ENCODE results near the gene TAGAP.

Gene TAGAP

DNA sequence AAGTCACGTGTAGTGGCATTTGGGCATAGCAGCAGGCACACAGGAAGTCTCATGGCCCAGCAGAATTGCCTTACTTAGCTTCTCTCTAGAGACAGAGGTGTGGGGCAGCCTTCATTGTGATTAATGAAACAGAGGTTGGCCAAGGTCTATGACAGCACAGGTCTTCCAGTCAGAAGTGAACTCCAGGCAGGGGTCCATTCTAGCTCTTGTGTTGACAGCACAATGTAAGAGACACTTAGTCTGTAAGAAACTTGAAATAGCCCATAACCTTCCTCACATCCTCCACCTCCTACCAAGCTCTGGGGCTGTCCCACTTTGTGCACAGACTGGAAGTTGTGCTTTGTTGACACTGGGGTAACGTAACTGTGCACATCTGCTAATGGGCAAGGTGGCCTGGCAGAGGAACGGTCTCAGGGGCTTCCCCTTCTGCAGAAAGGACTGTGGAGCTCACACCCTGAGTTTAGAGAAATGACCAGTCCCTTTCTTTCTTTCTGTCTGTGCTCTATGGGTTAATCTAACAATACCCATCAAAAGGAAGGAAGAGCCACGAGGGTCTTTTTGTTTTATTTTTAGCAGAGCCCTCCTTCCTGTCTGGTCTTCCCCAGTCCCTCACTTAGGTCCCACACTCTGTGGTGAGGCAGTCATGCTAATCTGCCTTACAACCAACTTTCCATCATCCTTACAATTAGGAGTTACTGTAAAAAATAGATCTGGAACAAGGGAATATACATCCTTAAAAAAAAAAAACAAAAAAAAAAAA, 35.6 kb upstream of the TAGAP start:
- TF ChIP-seq, protein P1, sequence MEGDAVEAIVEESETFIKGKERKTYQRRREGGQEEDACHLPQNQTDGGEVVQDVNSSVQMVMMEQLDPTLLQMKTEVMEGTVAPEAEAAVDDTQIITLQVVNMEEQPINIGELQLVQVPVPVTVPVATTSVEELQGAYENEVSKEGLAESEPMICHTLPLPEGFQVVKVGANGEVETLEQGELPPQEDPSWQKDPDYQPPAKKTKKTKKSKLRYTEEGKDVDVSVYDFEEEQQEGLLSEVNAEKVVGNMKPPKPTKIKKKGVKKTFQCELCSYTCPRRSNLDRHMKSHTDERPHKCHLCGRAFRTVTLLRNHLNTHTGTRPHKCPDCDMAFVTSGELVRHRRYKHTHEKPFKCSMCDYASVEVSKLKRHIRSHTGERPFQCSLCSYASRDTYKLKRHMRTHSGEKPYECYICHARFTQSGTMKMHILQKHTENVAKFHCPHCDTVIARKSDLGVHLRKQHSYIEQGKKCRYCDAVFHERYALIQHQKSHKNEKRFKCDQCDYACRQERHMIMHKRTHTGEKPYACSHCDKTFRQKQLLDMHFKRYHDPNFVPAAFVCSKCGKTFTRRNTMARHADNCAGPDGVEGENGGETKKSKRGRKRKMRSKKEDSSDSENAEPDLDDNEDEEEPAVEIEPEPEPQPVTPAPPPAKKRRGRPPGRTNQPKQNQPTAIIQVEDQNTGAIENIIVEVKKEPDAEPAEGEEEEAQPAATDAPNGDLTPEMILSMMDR (IDR thresholded peaks at IDR 0.05; ENCODE audit: borderline replicate concordance, insufficient read depth, low read depth, low read length) = no peak
- H3K4me3 ChIP-seq (ENCODE audit: low read depth, low read length) = no peak overlapping the region

DNA sequence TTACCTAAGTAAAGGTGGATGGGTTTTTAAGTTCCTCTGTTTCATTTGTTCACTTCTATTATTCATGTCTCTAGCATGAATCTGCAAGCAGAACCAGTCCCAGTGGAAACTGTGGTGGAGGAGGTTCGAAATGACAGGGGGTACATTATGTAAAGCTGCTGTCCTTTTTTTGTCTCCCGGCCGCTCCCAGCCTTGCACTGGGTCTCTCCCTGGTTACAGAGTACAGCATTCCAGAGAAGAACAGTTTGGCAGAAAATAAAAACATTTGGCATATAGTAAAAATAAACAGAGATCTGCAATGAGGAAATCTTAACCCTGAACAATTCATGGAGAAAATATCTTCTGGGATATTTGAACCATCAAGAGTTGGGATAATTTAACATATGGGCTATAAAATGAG, 34.6 kb upstream of the TAGAP start:
- TF ChIP-seq, protein P1 (IDR thresholded peaks at IDR 0.05; ENCODE audit: borderline replicate concordance, insufficient read depth, low read depth, low read length) = no peak
- no peak overlapping the region for H3K4me3 ChIP-seq (ENCODE audit: low read depth, low read length)

DNA sequence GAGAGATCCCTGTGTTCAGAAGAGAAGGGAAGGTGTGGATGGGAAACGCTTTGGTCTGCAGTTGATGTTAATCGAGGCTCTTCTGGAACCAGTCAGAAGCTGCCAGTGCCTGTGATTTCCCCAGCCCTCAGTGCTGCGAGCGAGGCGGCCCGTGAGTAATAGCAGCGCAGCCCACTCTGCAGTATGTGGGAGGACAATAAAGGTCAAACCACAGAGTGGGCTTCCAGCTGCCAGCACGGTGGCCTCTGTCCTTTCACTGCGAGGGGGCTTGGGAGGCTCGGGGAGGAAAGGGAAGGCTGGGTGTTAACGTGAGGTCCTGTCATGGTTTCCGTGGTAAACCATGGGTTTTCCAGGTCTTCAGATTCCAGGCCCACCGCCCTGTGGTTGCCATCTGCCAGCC, 32.3 kb upstream of the TAGAP start:
- H3K4me3 ChIP-seq (ENCODE audit: low read depth, low read length) = no peak overlapping the region
- TF ChIP-seq, protein P1 (IDR thresholded peaks at IDR 0.05; ENCODE audit: borderline replicate concordance, insufficient read depth, low read depth, low read length) = no peak

DNA sequence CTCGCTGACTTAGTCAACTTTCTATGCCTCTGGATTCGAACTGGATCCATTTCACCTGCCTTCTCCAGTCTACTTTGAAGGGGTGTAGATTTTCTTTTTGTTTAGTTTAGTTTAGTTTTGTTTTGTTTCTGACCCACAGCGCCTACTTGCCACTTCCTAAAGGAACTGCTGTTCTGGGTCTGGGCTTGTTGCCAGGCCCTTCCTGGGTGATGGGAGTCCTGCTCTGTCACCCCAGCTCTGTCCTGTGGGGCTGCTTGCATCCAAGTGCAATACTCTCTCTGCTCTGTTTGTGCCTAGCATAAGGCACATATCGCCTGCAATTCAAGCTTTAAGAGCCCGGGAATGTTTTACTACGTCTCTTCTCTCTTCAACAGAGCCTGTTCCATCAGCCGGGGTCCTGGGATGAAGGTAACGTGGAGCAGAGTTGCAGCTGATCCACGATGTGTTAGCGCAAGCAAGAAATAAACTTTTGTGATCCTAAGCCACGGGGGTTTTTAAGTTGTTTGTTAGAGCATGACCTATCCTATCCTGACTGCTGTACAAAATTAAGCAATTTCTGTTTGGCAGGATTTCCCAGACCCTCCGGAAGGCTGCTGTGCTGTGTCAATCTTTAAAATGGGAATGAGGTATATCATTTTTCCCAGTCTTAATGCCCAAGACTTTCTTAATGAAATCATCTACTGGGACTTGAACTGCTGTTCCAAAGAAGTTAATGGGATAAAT, 30.9 kb upstream of the TAGAP start:
- TF ChIP-seq, protein P1 (IDR thresholded peaks at IDR 0.05; ENCODE audit: borderline replicate concordance, insufficient read depth, low read depth, low read length) = no peak
- no peak overlapping the region for H3K4me3 ChIP-seq (ENCODE audit: low read depth, low read length)

DNA sequence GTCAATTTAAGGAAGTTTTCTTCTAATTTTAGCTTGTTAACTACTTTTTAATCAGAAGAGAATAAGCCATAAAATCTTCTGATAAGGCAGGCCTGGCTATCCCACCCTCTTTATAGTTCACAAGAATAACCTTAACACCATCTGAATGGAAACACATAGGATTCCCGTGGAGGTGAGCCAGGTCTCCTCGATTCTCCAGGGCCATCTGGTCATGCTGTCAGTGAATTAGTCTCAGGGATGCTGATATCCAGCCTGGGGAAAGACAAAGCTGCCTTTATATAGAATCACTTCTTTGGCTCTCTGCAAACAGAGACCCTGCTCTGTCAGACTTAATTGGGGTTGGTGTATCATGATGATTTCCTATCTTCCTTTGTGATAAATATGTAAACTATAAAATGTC, 30.1 kb upstream of the TAGAP start:
- no peak overlapping the region for H3K4me3 ChIP-seq (ENCODE audit: low read depth, low read length)
- TF ChIP-seq, protein P1 (IDR thresholded peaks at IDR 0.05; ENCODE audit: borderline replicate concordance, insufficient read depth, low read depth, low read length) = no peak

DNA sequence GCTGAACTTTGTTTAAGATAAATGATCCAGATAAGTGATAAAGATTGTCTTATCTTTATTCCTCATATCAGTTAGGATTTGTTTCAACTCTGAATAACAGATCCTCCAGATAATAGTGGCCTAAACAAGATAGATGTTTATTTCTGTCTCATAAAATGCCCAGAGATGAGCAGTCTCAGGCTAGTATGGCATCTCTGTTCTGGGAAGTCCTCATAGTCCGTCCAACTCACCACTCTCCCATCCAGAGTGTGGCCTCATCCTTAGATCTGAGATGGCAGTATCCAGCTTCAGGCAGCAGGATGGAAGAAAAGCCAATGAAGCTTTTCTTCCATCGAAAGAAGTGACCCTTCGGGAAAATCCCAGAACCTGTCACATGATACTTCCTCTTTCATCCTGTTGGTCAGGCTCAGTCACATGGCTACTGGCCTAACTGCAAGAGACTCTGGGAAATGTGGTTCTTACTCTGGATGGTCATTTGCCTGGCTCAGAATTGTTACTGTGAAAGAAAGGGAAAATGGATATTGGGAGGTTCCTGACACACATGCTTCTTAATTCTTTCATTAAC, 29.4 kb upstream of the TAGAP start:
- H3K4me3 ChIP-seq (ENCODE audit: low read depth, low read length) = no peak overlapping the region

More for the DNA sequence above, 29.4 kb upstream of the TAGAP start:
- TF ChIP-seq, protein P1 (IDR thresholded peaks at IDR 0.05; ENCODE audit: borderline replicate concordance, insufficient read depth, low read depth, low read length) = no peak
